HG03457 (cell line): ENCODE results near the gene LGALS9.

ENCODE experiments used
- ATAC-seq: cut with Tn5 transposase; IDR thresholded peaks from one replicate; pipeline ENCODE4 v1.9.1; 2021; ENCODE audit warnings: moderate number of reproducible peaks; ENCODE audit not compliant: unreplicated experiment

LGALS9 gene

GRCh38 chr17:27630607-27631410, at the start of gene LGALS9:
Gene LGALS9 (plus strand): TSS chr17:27631188. CDS start chr17:27631266, 78 bp downstream.
- no peak for ATAC-seq

- no peak for ATAC-seq
Measured at GRCh38 chr17:27582696-27583095, 48.3 kb upstream of the LGALS9 start.

- no peak for ATAC-seq
Measured at GRCh38 chr17:27585153-27585681, 45.8 kb upstream of the LGALS9 start.

- no peak for ATAC-seq
Measured at GRCh38 chr17:27585792-27586191, 45.2 kb upstream of the LGALS9 start.

- ATAC-seq = no peak
Measured at GRCh38 chr17:27586203-27586721, 44.7 kb upstream of the LGALS9 start.

GRCh38 chr17:27588354-27588753, 42.6 kb upstream of the LGALS9 start:
- ATAC-seq = no peak

- ATAC-seq = no peak
Measured at GRCh38 chr17:27590864-27591263, 40.1 kb upstream of the LGALS9 start.

- no peak for ATAC-seq
Measured at GRCh38 chr17:27591986-27592385, 39.0 kb upstream of the LGALS9 start.

- no peak for ATAC-seq
Measured at GRCh38 chr17:27593232-27593856, 37.6 kb upstream of the LGALS9 start.

- no peak for ATAC-seq
Measured at GRCh38 chr17:27593857-27594255, 37.1 kb upstream of the LGALS9 start.

GRCh38 chr17:27595208-27595607, 35.8 kb upstream of the LGALS9 start:
- no peak for ATAC-seq

GRCh38 chr17:27596096-27596495, 34.9 kb upstream of the LGALS9 start:
- no peak for ATAC-seq

GRCh38 chr17:27596566-27597187, 34.3 kb upstream of the LGALS9 start:
- no peak for ATAC-seq

GRCh38 chr17:27597188-27597580, 33.8 kb upstream of the LGALS9 start:
- no peak for ATAC-seq

GRCh38 chr17:27597783-27598320, 33.1 kb upstream of the LGALS9 start:
- ATAC-seq = no peak

GRCh38 chr17:27598337-27599050, 32.5 kb upstream of the LGALS9 start:
- no peak for ATAC-seq

- no peak for ATAC-seq
Measured at GRCh38 chr17:27600471-27600870, 30.5 kb upstream of the LGALS9 start.

GRCh38 chr17:27601069-27601974, 29.7 kb upstream of the LGALS9 start:
- no peak for ATAC-seq

GRCh38 chr17:27601975-27602302, 29.0 kb upstream of the LGALS9 start:
- no peak for ATAC-seq
